ENCODE results near the gene ANKRD55.

GRCh38 chr5:56167519-56167918 is 65.6 kb downstream of the ANKRD55 start:
- TF ChIP-seq CTCF (IDR thresholded peaks at IDR 0.05; ENCODE audit: low read length) (no peak), EZH2 (optimal IDR thresholded peaks at IDR 0.05; ENCODE audit: low read depth, low read length) (no peak)
